RWPE1 (cell line): ENCODE data around the gene RTRAF.

Source experiments
- CTCF ChIA-PET: fragments of 350-600 bp; sonication (Branson Sonifier 250); formaldehyde crosslinking; extraction: SDS; loops from one replicate; lab custom pipeline; 2021; lab: Yijun Ruan, JAX
- POLR2A ChIA-PET: fragments of 400-600 bp; formaldehyde crosslinking; extraction: SDS; loops from one replicate; lab custom pipeline; 2020; ENCODE audit warnings: antibody characterized with exemption; ENCODE audit not compliant: low non-redundant PET; lab: Yijun Ruan, JAX
- DNase-seq: peaks from one replicate; pipeline ENCODE4 v3.0.0; 2012; ENCODE audit warnings: low spot score
- H3K27ac ChIP-seq: fragments of 450-650 bp; 2 replicates; pipeline ENCODE4 v1.5.1; 2017
- CTCF ChIP-seq: fragments of 450-650 bp; conservative IDR thresholded peaks from 2 replicates; pipeline ENCODE4 v1.5.1; 2017; ENCODE audit warnings: low read depth, mild to moderate bottlenecking

Gene RTRAF

GRCh38 chr14:52049271-52049670 is 59.9 kb downstream of the RTRAF start:
- H3K27ac ChIP-seq: no peak overlapping the region
- no peak for DNase-seq
- POLR2A ChIA-PET: no interaction called here
- CTCF ChIA-PET: no interaction called here
- no peak for TF ChIP-seq CTCF

- ChIA-PET CTCF (no interaction called here), POLR2A (no interaction called here)
- no peak overlapping the region for H3K27ac ChIP-seq
- TF ChIP-seq CTCF: no peak
- DNase-seq: no peak
These were observed 60.6 kb downstream of the RTRAF start for GRCh38 chr14:52049721-52050588.

GRCh38 chr14:52051251-52051650 is 61.9 kb downstream of the RTRAF start:
- POLR2A ChIA-PET: no interaction called here
- CTCF ChIA-PET: interaction anchor here (0.9 kb wide), 1 partner anchor 55 kb away, joined by 4 read pairs; no protein-coding TSS in a partner anchor

GRCh38 chr14:52051871-52052270 is 62.5 kb downstream of the RTRAF start:
- ChIA-PET POLR2A (no interaction called here), CTCF (interaction anchor here (0.9 kb wide), 1 partner anchor 56 kb away, joined by 4 read pairs; no protein-coding TSS in a partner anchor)
- DNase-seq: no peak
- no peak overlapping the region for H3K27ac ChIP-seq
- TF ChIP-seq CTCF: no peak

More at GRCh38 chr14:52051251-52051650, 61.9 kb downstream of the RTRAF start:
- no peak for TF ChIP-seq CTCF
- H3K27ac ChIP-seq: no peak overlapping the region
- DNase-seq: no peak

GRCh38 chr14:52052288-52052943 is 63.1 kb downstream of the RTRAF start:
- POLR2A ChIA-PET: no interaction called here
- CTCF ChIA-PET: no interaction called here
- H3K27ac ChIP-seq: no peak overlapping the region
- no peak for TF ChIP-seq CTCF
- DNase-seq: no peak

GRCh38 chr14:52053044-52053443 is 63.7 kb downstream of the RTRAF start:
- ChIA-PET POLR2A (no interaction called here), CTCF (no interaction called here)
- TF ChIP-seq CTCF: no peak
- H3K27ac ChIP-seq: no peak overlapping the region
- no peak for DNase-seq
